Measurements from ENCODE around the gene HPD. TPM values are rescaled to one million over a fixed set of nuclear protein-coding genes. Genes with fewer than 3 reads are reported as not detected.

Gene HPD
- total and polyA plus RNA-seq, 2 donors (not counting 1 experiment from before 2014, with no cell fraction given), result 0.17 to 0.36 TPM

- no peak overlapping the region for H2AFZ ChIP-seq (ENCODE audit: low read length)
- no peaks in the 10 kb centered on the region for H3K9me3 ChIP-seq (ENCODE audit: control insufficient read depth, insufficient read depth, low read depth, low read length)
- H4K20me1 ChIP-seq (ENCODE audit: control insufficient read depth, extremely low read depth, insufficient read depth, low read length), result no peaks in the 10 kb centered on the region
- peak overlapping the region; percentile 79 to 87 (median 85) for H3K4me3 ChIP-seq (replicated peaks in 1 of 4; ENCODE audit: control extremely low read depth in 1 of 4, insufficient read depth in 1 of 4, low read depth in 3 of 4, low read length in 4 of 4)
- no peaks in the 10 kb centered on the region for H3K27me3 ChIP-seq (ENCODE audit: control insufficient read depth, insufficient read depth, low read length)
- H3K4me2 ChIP-seq (ENCODE audit: extremely low read depth, insufficient read depth, low read length), result peak overlapping the region; percentile 100
- H3K4me1 ChIP-seq (ENCODE audit: control insufficient read depth, extremely low read depth, insufficient read depth, low read length), result peaks cover 5% of the 10 kb centered on the region
- peaks cover 72% of the 10 kb centered on the region for H3K79me2 ChIP-seq (ENCODE audit: control insufficient read depth, insufficient read depth, low read length)
- peaks cover 22% of the 10 kb centered on the region for H3K36me3 ChIP-seq (ENCODE audit: control insufficient read depth, insufficient read depth, low read length)
- peak in 1 of 2 donors; percentile 56 for DNase-seq (ENCODE audit: low read depth in 2 of 2)
- no peak for TF ChIP-seq CTCF (conservative IDR thresholded peaks at IDR 0.05 in 1 of 2, IDR thresholded peaks at IDR 0.05 in 1 of 2; ENCODE audit: low read depth in 1 of 2, low read length in 2 of 2)
- no peak for TF ChIP-seq EZH2 (IDR thresholded peaks at IDR 0.05; ENCODE audit: low read length, missing control alignments)
- peak overlapping the region; percentile 71 for H3K9ac ChIP-seq (ENCODE audit: insufficient read depth, low read length)
- peak overlapping the region; percentile 50 for H3K27ac ChIP-seq (ENCODE audit: insufficient read depth, low read length)
These were observed 53.3 kb downstream of the HPD start for GRCh38 chr12:121805171-121806008.

GRCh38 chr12:121804417-121805111, 54.1 kb downstream of the HPD start:
- peak overlapping the region; percentile 54 to 87 (median 85) for H3K4me3 ChIP-seq (replicated peaks in 1 of 4; ENCODE audit: control extremely low read depth in 1 of 4, insufficient read depth in 1 of 4, low read depth in 3 of 4, low read length in 4 of 4)
- no peak overlapping the region for H2AFZ ChIP-seq (ENCODE audit: low read length)
- no peak for DNase-seq (ENCODE audit: low read depth in 2 of 2)
- H3K27me3 ChIP-seq (ENCODE audit: control insufficient read depth, insufficient read depth, low read length), result no peaks in the 10 kb centered on the region
- H3K79me2 ChIP-seq (ENCODE audit: control insufficient read depth, insufficient read depth, low read length), result peaks cover 64% of the 10 kb centered on the region
- peak overlapping the region; percentile 71 for H3K4me2 ChIP-seq (ENCODE audit: extremely low read depth, insufficient read depth, low read length)
- no peak for TF ChIP-seq CTCF (conservative IDR thresholded peaks at IDR 0.05 in 1 of 2, IDR thresholded peaks at IDR 0.05 in 1 of 2; ENCODE audit: low read depth in 1 of 2, low read length in 2 of 2)
- no peak for TF ChIP-seq EZH2 (IDR thresholded peaks at IDR 0.05; ENCODE audit: low read length, missing control alignments)
- peaks cover 2% of the 10 kb centered on the region for H3K4me1 ChIP-seq (ENCODE audit: control insufficient read depth, extremely low read depth, insufficient read depth, low read length)
- peak overlapping the region; percentile 71 for H3K9ac ChIP-seq (ENCODE audit: insufficient read depth, low read length)
- no peaks in the 10 kb centered on the region for H4K20me1 ChIP-seq (ENCODE audit: control insufficient read depth, extremely low read depth, insufficient read depth, low read length)
- H3K27ac ChIP-seq (ENCODE audit: insufficient read depth, low read length), result peak overlapping the region; percentile 50
- H3K36me3 ChIP-seq (ENCODE audit: control insufficient read depth, insufficient read depth, low read length), result peaks cover 15% of the 10 kb centered on the region
- H3K9me3 ChIP-seq (ENCODE audit: control insufficient read depth, insufficient read depth, low read depth, low read length), result no peaks in the 10 kb centered on the region

GRCh38 chr12:121803861-121804416, 54.7 kb downstream of the HPD start, which contains the start of gene SETD1B:
SETD1B (plus strand) TSS chr12:121804009; CDS start chr12:121804738, 729 bp downstream.
- Histone ChIP-seq H3K4me2 (ENCODE audit: extremely low read depth, insufficient read depth, low read length) (peak within 1 kb of the TSS; percentile 95), H3K27ac (ENCODE audit: insufficient read depth, low read length) (peak within 1 kb of the TSS; percentile 97), H3K4me3 (replicated peaks in 1 of 4; ENCODE audit: control extremely low read depth in 1 of 4, insufficient read depth in 1 of 4, low read depth in 3 of 4, low read length in 4 of 4) (peak within 1 kb of the TSS; percentile 60 to 92 (median 86)), H3K79me2 (ENCODE audit: control insufficient read depth, insufficient read depth, low read length) (peaks cover 58% of the 10 kb centered on the region), H3K27me3 (ENCODE audit: control insufficient read depth, insufficient read depth, low read length) (no peaks in the 10 kb centered on the region), H3K4me1 (ENCODE audit: control insufficient read depth, extremely low read depth, insufficient read depth, low read length) (peaks cover 6% of the 10 kb centered on the region), H3K9ac (ENCODE audit: insufficient read depth, low read length) (peak within 1 kb of the TSS; percentile 71), H2AFZ (ENCODE audit: low read length) (no peak within 1 kb of the TSS), H3K9me3 (ENCODE audit: control insufficient read depth, insufficient read depth, low read depth, low read length) (no peaks in the 10 kb centered on the region), H4K20me1 (ENCODE audit: control insufficient read depth, extremely low read depth, insufficient read depth, low read length) (no peaks in the 10 kb centered on the region), H3K36me3 (ENCODE audit: control insufficient read depth, insufficient read depth, low read length) (peaks cover 10% of the 10 kb centered on the region)
- peak; percentile 61 to 70 for DNase-seq (ENCODE audit: low read depth in 2 of 2)
- no peak for TF ChIP-seq EZH2 (IDR thresholded peaks at IDR 0.05; ENCODE audit: low read length, missing control alignments)

Data from fibroblast of lung (primary cell).